Parathyroid adenoma (tissue), 2 donors: Measurements from ENCODE around the gene SORCS3.
"Not testable (repeated sequence)": the region's sequence is repeated elsewhere in the genome, so short reads cannot be mapped to it uniquely, and the experiment has no call there.

Source experiments
- H2AFZ ChIP-seq: fragments of 300-600 bp; sonication (generic); one replicate; pipeline ENCODE4 v1.7.0; 2017; ENCODE audit warnings: antibody characterized with exemption, mild to moderate bottlenecking
- H3K27ac ChIP-seq: fragments of 300-600 bp; sonication (generic); one replicate; pipeline ENCODE4 v1.7.0; 2017
- H3K27me3 ChIP-seq: fragments of 300-600 bp; sonication (generic); one replicate; pipeline ENCODE4 v1.7.0; 2017; ENCODE audit warnings: low read length; ENCODE audit not compliant: control insufficient read depth, insufficient read depth
- H3K36me3 ChIP-seq: fragments of 300-600 bp; sonication (generic); one replicate; pipeline ENCODE4 v1.7.0; 2017; ENCODE audit warnings: low read length; ENCODE audit not compliant: control insufficient read depth, insufficient read depth
- H3K4me1 ChIP-seq: fragments of 300-600 bp; sonication (generic); one replicate; pipeline ENCODE4 v1.7.0; 2017; ENCODE audit warnings: control low read depth
- H3K4me2 ChIP-seq: fragments of 300-600 bp; sonication (generic); one replicate; pipeline ENCODE4 v1.7.0; 2017; ENCODE audit warnings: low read length
- H3K4me3 ChIP-seq: fragments of 300-600 bp; sonication (generic); one replicate; pipeline ENCODE4 v1.7.0; 2017; ENCODE audit warnings: low read depth, low read length
- H3K79me2 ChIP-seq: fragments of 300-600 bp; sonication (generic); one replicate; pipeline ENCODE4 v1.7.0; 2017; ENCODE audit warnings: control low read depth
- H3K9ac ChIP-seq: fragments of 300-600 bp; sonication (generic); one replicate; pipeline ENCODE4 v1.7.0; 2017; ENCODE audit warnings: mild to moderate bottlenecking
- H3K9me3 ChIP-seq: fragments of 300-600 bp; sonication (generic); one replicate; pipeline ENCODE4 v1.7.0; 2017; ENCODE audit warnings: low read length; ENCODE audit not compliant: control insufficient read depth
- TF ChIP-seq, protein P1 (sequence below): fragments of 300-600 bp; sonication (generic); IDR thresholded peaks from one replicate; pipeline ENCODE4 v1.7.0; 2017; ENCODE audit warnings: antibody characterized with exemption, mild to moderate bottlenecking
- donor health status: primary hyperparathyroidism.

SORCS3 gene

DNA sequence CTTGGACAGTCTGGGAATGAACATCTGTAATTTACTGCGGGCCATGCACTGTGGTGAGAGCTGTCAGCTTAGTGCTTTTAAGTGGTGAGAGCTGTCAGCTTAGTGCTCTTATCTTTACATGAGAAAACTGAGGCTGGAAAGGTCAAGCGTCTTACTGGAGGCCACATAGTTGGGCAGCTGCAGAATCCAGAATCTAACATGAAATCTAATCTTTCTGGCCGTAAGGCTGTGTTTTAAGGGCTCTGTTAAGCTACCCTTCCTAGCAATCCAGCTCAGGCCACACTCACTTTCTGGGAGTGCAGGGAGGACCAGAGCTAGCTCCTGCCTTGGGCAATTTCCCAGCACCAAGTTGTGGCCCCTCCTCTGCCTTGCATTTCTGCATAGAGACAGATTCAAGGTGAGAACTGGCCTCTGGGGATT is 70.2 kb downstream of the SORCS3 start:
- Histone ChIP-seq H3K9ac (no peak overlapping the region), H3K4me3 (no peak overlapping the region), H3K27ac (no peak overlapping the region), H3K79me2 (no peaks in the 10 kb centered on the region), H3K36me3 (no peaks in the 10 kb centered on the region), H3K27me3 (no peaks in the 10 kb centered on the region), H2AFZ (no peak overlapping the region), H3K9me3 (no peaks in the 10 kb centered on the region), H3K4me1 (no peaks in the 10 kb centered on the region), H3K4me2 (no peak overlapping the region)
- TF ChIP-seq, protein P1, sequence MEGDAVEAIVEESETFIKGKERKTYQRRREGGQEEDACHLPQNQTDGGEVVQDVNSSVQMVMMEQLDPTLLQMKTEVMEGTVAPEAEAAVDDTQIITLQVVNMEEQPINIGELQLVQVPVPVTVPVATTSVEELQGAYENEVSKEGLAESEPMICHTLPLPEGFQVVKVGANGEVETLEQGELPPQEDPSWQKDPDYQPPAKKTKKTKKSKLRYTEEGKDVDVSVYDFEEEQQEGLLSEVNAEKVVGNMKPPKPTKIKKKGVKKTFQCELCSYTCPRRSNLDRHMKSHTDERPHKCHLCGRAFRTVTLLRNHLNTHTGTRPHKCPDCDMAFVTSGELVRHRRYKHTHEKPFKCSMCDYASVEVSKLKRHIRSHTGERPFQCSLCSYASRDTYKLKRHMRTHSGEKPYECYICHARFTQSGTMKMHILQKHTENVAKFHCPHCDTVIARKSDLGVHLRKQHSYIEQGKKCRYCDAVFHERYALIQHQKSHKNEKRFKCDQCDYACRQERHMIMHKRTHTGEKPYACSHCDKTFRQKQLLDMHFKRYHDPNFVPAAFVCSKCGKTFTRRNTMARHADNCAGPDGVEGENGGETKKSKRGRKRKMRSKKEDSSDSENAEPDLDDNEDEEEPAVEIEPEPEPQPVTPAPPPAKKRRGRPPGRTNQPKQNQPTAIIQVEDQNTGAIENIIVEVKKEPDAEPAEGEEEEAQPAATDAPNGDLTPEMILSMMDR: no peak

DNA sequence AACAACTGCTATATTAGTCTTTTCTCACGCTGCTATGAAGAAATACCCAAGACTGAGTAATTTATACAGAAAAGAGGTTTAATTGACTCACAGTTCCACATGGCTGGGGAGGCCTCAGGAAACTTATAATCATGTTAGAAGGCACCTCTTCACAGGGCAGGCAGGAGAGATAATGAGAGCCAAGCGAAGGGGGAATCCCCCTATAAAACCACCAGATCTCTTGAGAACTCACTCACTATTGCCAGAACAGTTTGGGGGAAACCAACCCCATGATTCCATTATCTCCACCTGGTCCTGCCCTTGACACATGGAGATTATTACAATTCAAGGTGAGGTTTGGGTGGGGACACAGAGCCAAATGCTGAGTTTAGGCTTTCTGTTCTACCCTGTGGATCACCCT is 89.5 kb downstream of the SORCS3 start:
- H3K79me2 ChIP-seq, H3K4me2 ChIP-seq, H2AFZ ChIP-seq, H3K4me3 ChIP-seq, H3K4me1 ChIP-seq, H3K9me3 ChIP-seq, H3K36me3 ChIP-seq, H3K27me3 ChIP-seq, H3K27ac ChIP-seq, H3K9ac ChIP-seq: not testable (repeated sequence)

- Histone ChIP-seq H3K4me1 (no peaks in the 10 kb centered on the region), H3K4me2 (no peak overlapping the region), H3K4me3 (no peak overlapping the region), H3K79me2 (no peaks in the 10 kb centered on the region), H3K27me3 (no peaks in the 10 kb centered on the region), H3K27ac (no peak overlapping the region), H2AFZ (no peak overlapping the region), H3K9ac (no peak overlapping the region), H3K9me3 (no peaks in the 10 kb centered on the region), H3K36me3 (no peaks in the 10 kb centered on the region)
- TF ChIP-seq, protein P1: no peak
These were observed 90.1 kb downstream of the SORCS3 start for GRCh38 chr10:104731192-104731591.

DNA sequence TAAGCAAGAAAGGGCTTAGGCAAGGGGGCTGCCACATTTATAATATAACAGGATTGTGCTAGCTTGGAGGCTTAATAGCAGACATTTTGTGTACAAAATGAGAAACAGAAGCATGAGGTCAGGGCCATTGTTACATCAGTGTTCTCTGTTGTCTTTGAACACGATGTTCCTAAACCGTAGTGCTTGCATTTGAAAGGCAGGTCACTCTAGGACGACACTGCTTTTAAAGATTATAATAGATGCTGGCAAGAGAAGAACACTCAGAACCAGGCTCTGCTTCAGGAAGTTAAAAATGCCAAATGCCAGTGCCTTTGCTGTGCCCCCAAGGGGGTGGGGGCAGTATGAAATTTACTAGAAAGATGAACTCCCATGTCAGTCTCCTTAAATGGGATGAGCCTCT is 91.1 kb downstream of the SORCS3 start:
- no peak overlapping the region for H3K9ac ChIP-seq
- H3K4me1 ChIP-seq: no peaks in the 10 kb centered on the region
- H2AFZ ChIP-seq: no peak overlapping the region
- H3K27me3 ChIP-seq: no peaks in the 10 kb centered on the region
- no peaks in the 10 kb centered on the region for H3K9me3 ChIP-seq
- H3K36me3 ChIP-seq: no peaks in the 10 kb centered on the region
- H3K4me2 ChIP-seq: no peak overlapping the region
- TF ChIP-seq, protein P1: no peak
- no peak overlapping the region for H3K4me3 ChIP-seq
- no peak overlapping the region for H3K27ac ChIP-seq
- no peaks in the 10 kb centered on the region for H3K79me2 ChIP-seq

DNA sequence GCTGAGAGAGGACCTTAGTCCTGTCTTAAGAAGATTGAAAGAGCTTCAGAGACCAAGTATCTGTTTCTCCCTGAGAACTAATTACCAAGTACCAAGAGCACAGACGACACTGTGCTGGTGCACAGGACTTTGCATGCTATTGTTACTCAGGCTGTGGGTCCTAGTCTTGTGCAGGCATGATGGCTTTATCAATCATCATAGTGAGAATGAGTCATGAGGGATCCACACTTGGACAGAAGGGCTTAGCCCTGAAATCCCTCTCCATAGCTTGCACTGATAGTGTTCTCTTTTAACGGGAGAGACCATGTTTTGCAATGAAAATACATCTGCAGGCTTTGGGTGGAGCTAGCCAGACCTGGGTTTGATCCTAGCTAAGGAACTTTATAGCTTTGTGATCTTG is 93.3 kb downstream of the SORCS3 start:
- no peak overlapping the region for H3K4me2 ChIP-seq
- no peak overlapping the region for H3K4me3 ChIP-seq
- no peaks in the 10 kb centered on the region for H3K36me3 ChIP-seq
- H3K9ac ChIP-seq: no peak overlapping the region
- H3K27ac ChIP-seq: no peak overlapping the region
- H3K4me1 ChIP-seq: no peaks in the 10 kb centered on the region
- H2AFZ ChIP-seq: no peak overlapping the region
- H3K79me2 ChIP-seq: no peaks in the 10 kb centered on the region
- H3K9me3 ChIP-seq: no peaks in the 10 kb centered on the region
- TF ChIP-seq, protein P1: no peak
- H3K27me3 ChIP-seq: no peaks in the 10 kb centered on the region
